H9 (cell line): ENCODE results near the gene ACP1. TPM values are rescaled to one million over a fixed set of nuclear protein-coding genes. Genes with fewer than 3 reads are reported as not detected.

ENCODE experiments used
- DNase-seq: peaks from one replicate; pipeline ENCODE4 v3.0.0-alpha.2; 2017
- H2AFZ ChIP-seq: one replicate; pipeline ENCODE4 v1.6.1; 2013; ENCODE audit warnings: mild to moderate bottlenecking, low read length, control low read depth, moderate library complexity
- H2AK5ac ChIP-seq: 2 replicates; pipeline ENCODE4 v1.6.1; 2013; ENCODE audit warnings: low read length, control low read depth, mixed read lengths; ENCODE audit not compliant: insufficient read length
- H2BK120ac ChIP-seq: one replicate; pipeline ENCODE4 v1.6.1; 2013; ENCODE audit warnings: low read depth, mild to moderate bottlenecking, low read length, control low read depth, inconsistent platforms; ENCODE audit not compliant: poor library complexity, severe bottlenecking
- H2BK12ac ChIP-seq: 2 replicates; pipeline ENCODE4 v1.6.1; 2013; ENCODE audit warnings: low read length, control low read depth, mixed read lengths, low read depth; ENCODE audit not compliant: insufficient read length
- H2BK15ac ChIP-seq: 2 replicates; pipeline ENCODE4 v1.6.1; 2013; ENCODE audit warnings: low read depth, low read length, control low read depth
- H2BK20ac ChIP-seq: one replicate; pipeline ENCODE4 v1.6.1; 2013; ENCODE audit warnings: low read depth, mild to moderate bottlenecking, low read length, control low read depth, inconsistent platforms; ENCODE audit not compliant: poor library complexity, severe bottlenecking
- H2BK5ac ChIP-seq: 2 replicates; pipeline ENCODE4 v1.6.1; 2013; ENCODE audit warnings: low read length, control low read depth, mixed read lengths; ENCODE audit not compliant: insufficient read length
- H3K14ac ChIP-seq: 2 replicates; pipeline ENCODE4 v1.6.1; 2013; ENCODE audit warnings: low read length, control low read depth; ENCODE audit not compliant: insufficient read depth
- H3K18ac ChIP-seq: 2 replicates; pipeline ENCODE4 v1.6.1; 2013; ENCODE audit warnings: low read depth, mild to moderate bottlenecking, mixed read lengths, low read length, control low read depth; ENCODE audit not compliant: insufficient read length
- H3K23ac ChIP-seq: 2 replicates; pipeline ENCODE4 v1.6.1; 2013; ENCODE audit warnings: low read length, control low read depth, mixed read lengths, low read depth; ENCODE audit not compliant: insufficient read length
- H3K23me2 ChIP-seq: 2 replicates; pipeline ENCODE4 v1.6.1; 2013; ENCODE audit warnings: low read depth, mild to moderate bottlenecking, mixed read lengths, low read length, control low read depth; ENCODE audit not compliant: insufficient read length, poor library complexity, severe bottlenecking
- H3K27ac ChIP-seq: 2 replicates; pipeline ENCODE4 v1.5.1; 2013; ENCODE audit warnings: low read length, control low read depth, mixed read lengths, low read depth; ENCODE audit not compliant: insufficient read length
- H3K27me3 ChIP-seq: 2 replicates; pipeline ENCODE4 v1.6.1; 2013; ENCODE audit warnings: low read length, control low read depth, inconsistent platforms; ENCODE audit not compliant: insufficient read depth
- H3K4ac ChIP-seq: 2 replicates; pipeline ENCODE4 v1.6.1; 2013; ENCODE audit warnings: low read depth, mild to moderate bottlenecking, control low read depth, inconsistent platforms, low read length, moderate library complexity
- H3K4me1 ChIP-seq: 2 replicates; pipeline ENCODE4 v1.6.1; 2013; ENCODE audit warnings: low read length, control low read depth, inconsistent platforms; ENCODE audit not compliant: insufficient read depth
- H3K4me2 ChIP-seq: 2 replicates; pipeline ENCODE4 v1.6.1; 2013; ENCODE audit warnings: low read length, control low read depth, mixed read lengths; ENCODE audit not compliant: insufficient read length, insufficient read depth
- H3K56ac ChIP-seq: 2 replicates; pipeline ENCODE4 v1.6.1; 2013; ENCODE audit warnings: low read depth, mild to moderate bottlenecking, mixed read lengths, low read length, control low read depth; ENCODE audit not compliant: insufficient read length
- H3K79me1 ChIP-seq: 2 replicates; pipeline ENCODE4 v1.6.1; 2013; ENCODE audit warnings: low read depth, mild to moderate bottlenecking, moderate library complexity, low read length, control low read depth, inconsistent platforms; ENCODE audit not compliant: insufficient read depth, poor library complexity, severe bottlenecking
- H3K79me2 ChIP-seq: 2 replicates; pipeline ENCODE4 v1.6.1; 2013; ENCODE audit warnings: low read length, control low read depth, inconsistent platforms; ENCODE audit not compliant: insufficient read depth
- H3K9ac ChIP-seq: 2 replicates; pipeline ENCODE4 v1.6.1; 2013; ENCODE audit warnings: low read length, control low read depth, mixed read lengths; ENCODE audit not compliant: insufficient read length; ENCODE audit errors: extremely low read depth
- H3K9me3 ChIP-seq: one replicate; pipeline ENCODE4 v1.6.1; 2013; ENCODE audit warnings: low read depth, low read length, inconsistent platforms; ENCODE audit not compliant: control insufficient read depth
- H3T11ph ChIP-seq: one replicate; pipeline ENCODE4 v1.6.1; 2013; ENCODE audit warnings: mild to moderate bottlenecking, low read length, control low read depth, inconsistent platforms
- H4K20me1 ChIP-seq: one replicate; pipeline ENCODE4 v1.6.1; 2013; ENCODE audit not compliant: control insufficient read depth, insufficient read length, insufficient read depth
- H4K5ac ChIP-seq: 2 replicates; pipeline ENCODE4 v1.6.1; 2013; ENCODE audit warnings: low read depth, mild to moderate bottlenecking, mixed read lengths, low read length, control low read depth; ENCODE audit not compliant: insufficient read length
- H4K8ac ChIP-seq: replicated peaks from 2 replicates; pipeline ENCODE4 v1.6.1; 2013; ENCODE audit warnings: low read length, control low read depth, mixed read lengths, low read depth; ENCODE audit not compliant: insufficient read length
- H4K91ac ChIP-seq: 2 replicates; pipeline ENCODE4 v1.6.1; 2013; ENCODE audit warnings: low read depth, mild to moderate bottlenecking, moderate library complexity, mixed read lengths, low read length, control low read depth; ENCODE audit not compliant: insufficient read length
- H3K27ac Mint-ChIP-seq, 3 experiments: 2 replicates in 2 of 3; 3 replicates in 1 of 3; pipeline ENCODE4 v1.8.0; 2020 to 2021; ENCODE audit warnings: mixed read lengths in 3 of 3, mild to moderate bottlenecking in 1 of 3, moderate library complexity in 1 of 3
- H3K27me3 Mint-ChIP-seq: 2 replicates; pipeline ENCODE4 v1.8.0; 2021; ENCODE audit warnings: low read depth, mild to moderate bottlenecking, moderate library complexity, mixed read lengths
- H3K36me3 Mint-ChIP-seq, 3 experiments: 2 replicates in 2 of 3; 3 replicates in 1 of 3; pipeline ENCODE4 v1.8.0; 2020 to 2021; ENCODE audit warnings: low read depth in 3 of 3, mixed read lengths in 3 of 3; ENCODE audit not compliant: insufficient read depth in 1 of 3
- H3K4me1 Mint-ChIP-seq, 2 experiments: 2 replicates each; pipeline ENCODE4 v1.8.0; 2020; ENCODE audit warnings: mixed read lengths in 2 of 2
- H3K4me3 Mint-ChIP-seq, 2 experiments: 2 replicates in 1 of 2; 3 replicates in 1 of 2; pipeline ENCODE4 v1.8.0; 2020 to 2021; ENCODE audit warnings: mild to moderate bottlenecking in 2 of 2, mixed read lengths in 2 of 2, moderate library complexity in 1 of 2
- H3K9me3 Mint-ChIP-seq, 2 experiments: 2 replicates in 1 of 2; 3 replicates in 1 of 2; pipeline ENCODE4 v1.8.0; 2020; ENCODE audit warnings: mild to moderate bottlenecking in 2 of 2, mixed read lengths in 2 of 2, moderate library complexity in 1 of 2
- WGBS: extraction: QIAGEN DNeasy Blood & Tissue Kit; methylation state at CpG from one replicate; pipeline ENCODE4 v1.1.7; 2013; ENCODE audit warnings: missing lambda C conversion rate, low lambda C conversion rate, mixed read lengths; ENCODE audit not compliant: insufficient read length; ENCODE audit errors: extremely low coverage; 5-methylcytosine and 5-hydroxymethylcytosine counted together
- total RNA-seq: library from RNA; stranded (reverse); gene quantifications from 2 replicates; pipeline ENCODE4 v1.2.1, GENCODE V29; 2021
- TF ChIP-seq, protein P1 (sequence below): fragments of 200-600 bp; sonication (generic); conservative IDR thresholded peaks from 3 replicates; pipeline ENCODE4 v1.8.0; 2021; ENCODE audit warnings: antibody characterized with exemption, mild to moderate bottlenecking

ACP1 gene
- total RNA-seq, 1 experiment from 2014 or later = 143 TPM

DNA sequence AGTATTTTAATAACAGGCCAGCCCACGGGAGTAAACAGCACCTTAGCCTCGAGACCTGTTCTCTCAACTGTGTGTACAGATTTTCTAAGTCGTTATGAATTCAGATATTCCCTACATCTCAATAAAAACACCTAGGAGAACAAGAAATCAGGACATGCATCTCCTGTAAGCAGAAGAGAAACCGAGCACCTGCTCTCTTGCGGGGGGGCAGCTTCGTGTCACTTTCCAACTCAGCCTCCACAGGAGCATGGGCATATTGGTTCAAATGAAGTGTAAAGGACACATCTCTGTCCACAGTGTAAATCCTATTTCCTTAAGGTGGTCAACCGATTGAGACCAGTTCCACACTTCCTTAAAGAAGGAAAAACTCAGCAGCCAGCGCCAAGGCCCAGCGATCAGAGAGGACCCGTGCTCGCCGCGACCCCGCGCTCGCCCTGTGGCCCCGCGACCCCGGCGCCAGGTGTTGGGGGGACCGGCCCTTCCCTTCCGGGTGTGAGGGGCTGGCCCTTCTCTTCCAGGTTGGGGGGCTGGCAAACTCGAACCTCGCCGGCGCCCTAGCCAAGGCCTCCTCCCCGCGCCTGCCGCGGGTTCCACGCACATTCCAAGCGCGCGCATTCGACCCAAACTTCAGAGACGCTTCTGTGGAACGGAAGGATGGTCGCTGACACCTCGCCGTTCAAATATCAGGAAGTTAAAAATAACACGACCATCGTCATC is 1.6 kb upstream of the ACP1 start:
- H3K23me2 ChIP-seq = peaks cover 16% of the 10 kb centered on the region

More for the DNA sequence above, 1.6 kb upstream of the ACP1 start:
- Histone ChIP-seq H4K20me1 (no peaks in the 10 kb centered on the region), H3K9ac (peak overlapping the region; percentile 15), H3K14ac (no peak overlapping the region; the same call in 1 of the 2 replicates), H3K9me3 (no peaks in the 10 kb centered on the region), H3K56ac (no peak overlapping the region), H2AK5ac (no peak overlapping the region), H3K23ac (no peak overlapping the region), H2AFZ (no peak overlapping the region), H2BK20ac (no peak overlapping the region), H2BK5ac (no peak overlapping the region), H3K79me2 (peaks cover 29% of the 10 kb centered on the region), H2BK120ac (no peak overlapping the region), H3T11ph (no peak overlapping the region), H3K4me2 (peak overlapping the region; percentile 97), H4K91ac (no peak overlapping the region), H3K4ac (no peak overlapping the region), H4K5ac (no peak overlapping the region), H3K4me1 (peaks cover 2% of the 10 kb centered on the region; the same call in 1 of the 2 replicates), H2BK15ac (no peak overlapping the region), H2BK12ac (no peak overlapping the region), H4K8ac (no peak overlapping the region), H3K27me3 (no peaks in the 10 kb centered on the region), H3K79me1 (no peaks in the 10 kb centered on the region), H3K27ac (no peak overlapping the region), H3K18ac (no peak overlapping the region)
- Mint-ChIP-seq H3K9me3 (peaks cover 17 to 19% of the 10 kb centered on the region in 2 experiments), H3K4me1 (peaks cover 20 to 35% of the 10 kb centered on the region in 2 experiments), H3K4me3 (peak overlapping the region; percentile 93 to 94), H3K27me3 (peaks cover 11% of the 10 kb centered on the region), H3K27ac (no peak overlapping the region), H3K36me3 (peaks cover 26 to 41% (median 30%) of the 10 kb centered on the region in 3 experiments)
- DNase-seq = no peak
- TF ChIP-seq, protein P1, sequence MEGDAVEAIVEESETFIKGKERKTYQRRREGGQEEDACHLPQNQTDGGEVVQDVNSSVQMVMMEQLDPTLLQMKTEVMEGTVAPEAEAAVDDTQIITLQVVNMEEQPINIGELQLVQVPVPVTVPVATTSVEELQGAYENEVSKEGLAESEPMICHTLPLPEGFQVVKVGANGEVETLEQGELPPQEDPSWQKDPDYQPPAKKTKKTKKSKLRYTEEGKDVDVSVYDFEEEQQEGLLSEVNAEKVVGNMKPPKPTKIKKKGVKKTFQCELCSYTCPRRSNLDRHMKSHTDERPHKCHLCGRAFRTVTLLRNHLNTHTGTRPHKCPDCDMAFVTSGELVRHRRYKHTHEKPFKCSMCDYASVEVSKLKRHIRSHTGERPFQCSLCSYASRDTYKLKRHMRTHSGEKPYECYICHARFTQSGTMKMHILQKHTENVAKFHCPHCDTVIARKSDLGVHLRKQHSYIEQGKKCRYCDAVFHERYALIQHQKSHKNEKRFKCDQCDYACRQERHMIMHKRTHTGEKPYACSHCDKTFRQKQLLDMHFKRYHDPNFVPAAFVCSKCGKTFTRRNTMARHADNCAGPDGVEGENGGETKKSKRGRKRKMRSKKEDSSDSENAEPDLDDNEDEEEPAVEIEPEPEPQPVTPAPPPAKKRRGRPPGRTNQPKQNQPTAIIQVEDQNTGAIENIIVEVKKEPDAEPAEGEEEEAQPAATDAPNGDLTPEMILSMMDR = no peak
- WGBS = no CpG with 5 or more reads among the region's 42 CpGs
